Neutrophil (primary cell): ENCODE results near the gene C12orf76.
"Not testable (repeated sequence)": the region's sequence is repeated elsewhere in the genome, so short reads cannot be mapped to it uniquely, and the experiment has no call there.

Experiments used
- H3K27ac ChIP-seq: fragments of 200-600 bp; sonication (generic); 2 replicates; pipeline ENCODE4 v1.5.1; 2016; ENCODE audit warnings: mild to moderate bottlenecking, moderate library complexity
- H3K27me3 ChIP-seq: fragments of 200-600 bp; sonication (generic); 2 replicates; pipeline ENCODE4 v1.6.0; 2016; ENCODE audit warnings: mild to moderate bottlenecking
- H3K36me3 ChIP-seq: fragments of 200-600 bp; sonication (generic); 2 replicates; pipeline ENCODE4 v1.5.1; 2017
- H3K4me1 ChIP-seq, 2 experiments: fragments of 200-600 bp in 1 of 2; sonication (generic) in 1 of 2; 1 replicate in 1 of 2; 2 replicates in 1 of 2; pipeline versions ENCODE4 v1.5.1 to v1.6.1; 2013 to 2016; ENCODE audit warnings: low read depth in 1 of 2, low read length in 1 of 2, mild to moderate bottlenecking in 1 of 2, moderate library complexity in 1 of 2; ENCODE audit not compliant: control insufficient read depth in 1 of 2, insufficient read depth in 1 of 2
- H3K4me3 ChIP-seq, 2 experiments: fragments of 200-600 bp in 1 of 2; sonication (generic) in 1 of 2; 1 replicate in 1 of 2; 2 replicates in 1 of 2; pipeline ENCODE4 v1.5.1; 2013 to 2016; ENCODE audit warnings: low read depth in 1 of 2, low read length in 1 of 2, mild to moderate bottlenecking in 1 of 2, moderate library complexity in 1 of 2
- H3K9me3 ChIP-seq: fragments of 200-600 bp; sonication (generic); 2 replicates; pipeline ENCODE4 v1.5.1; 2016
- TF ChIP-seq, protein P1 (sequence below): fragments of 200-600 bp; sonication (generic); IDR thresholded peaks from 2 replicates; pipeline ENCODE4 v1.5.1; 2016; ENCODE audit warnings: antibody characterized with exemption

Gene C12orf76

DNA sequence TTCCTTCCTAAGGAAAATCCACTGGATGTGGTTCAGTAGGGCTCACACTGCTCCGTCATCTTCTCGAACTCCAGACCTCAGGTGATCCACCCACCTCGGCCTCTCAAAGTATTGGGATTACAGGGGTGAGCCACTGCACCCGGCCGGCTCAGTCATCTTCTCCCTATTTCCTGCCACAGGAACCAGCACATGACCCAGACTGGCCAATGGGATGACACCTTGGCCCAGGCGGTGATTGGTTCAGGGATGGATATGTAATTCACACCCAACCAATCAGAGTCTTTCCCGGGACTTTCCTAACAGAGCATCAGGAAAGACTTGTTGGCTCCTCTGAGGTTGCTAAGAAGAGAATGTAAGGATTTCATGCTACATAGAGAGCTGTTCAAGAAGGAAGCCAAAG lies 19.2 kb upstream of the C12orf76 start:
- no peaks in the 10 kb centered on the region for H3K4me1 ChIP-seq
- TF ChIP-seq, protein P1, sequence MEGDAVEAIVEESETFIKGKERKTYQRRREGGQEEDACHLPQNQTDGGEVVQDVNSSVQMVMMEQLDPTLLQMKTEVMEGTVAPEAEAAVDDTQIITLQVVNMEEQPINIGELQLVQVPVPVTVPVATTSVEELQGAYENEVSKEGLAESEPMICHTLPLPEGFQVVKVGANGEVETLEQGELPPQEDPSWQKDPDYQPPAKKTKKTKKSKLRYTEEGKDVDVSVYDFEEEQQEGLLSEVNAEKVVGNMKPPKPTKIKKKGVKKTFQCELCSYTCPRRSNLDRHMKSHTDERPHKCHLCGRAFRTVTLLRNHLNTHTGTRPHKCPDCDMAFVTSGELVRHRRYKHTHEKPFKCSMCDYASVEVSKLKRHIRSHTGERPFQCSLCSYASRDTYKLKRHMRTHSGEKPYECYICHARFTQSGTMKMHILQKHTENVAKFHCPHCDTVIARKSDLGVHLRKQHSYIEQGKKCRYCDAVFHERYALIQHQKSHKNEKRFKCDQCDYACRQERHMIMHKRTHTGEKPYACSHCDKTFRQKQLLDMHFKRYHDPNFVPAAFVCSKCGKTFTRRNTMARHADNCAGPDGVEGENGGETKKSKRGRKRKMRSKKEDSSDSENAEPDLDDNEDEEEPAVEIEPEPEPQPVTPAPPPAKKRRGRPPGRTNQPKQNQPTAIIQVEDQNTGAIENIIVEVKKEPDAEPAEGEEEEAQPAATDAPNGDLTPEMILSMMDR, result no peak
- no peaks in the 10 kb centered on the region for H3K9me3 ChIP-seq
- no peak overlapping the region for H3K27ac ChIP-seq
- no peaks in the 10 kb centered on the region for H3K36me3 ChIP-seq
- H3K27me3 ChIP-seq, result peaks cover 4% of the 10 kb centered on the region
- no peak overlapping the region for H3K4me3 ChIP-seq

DNA sequence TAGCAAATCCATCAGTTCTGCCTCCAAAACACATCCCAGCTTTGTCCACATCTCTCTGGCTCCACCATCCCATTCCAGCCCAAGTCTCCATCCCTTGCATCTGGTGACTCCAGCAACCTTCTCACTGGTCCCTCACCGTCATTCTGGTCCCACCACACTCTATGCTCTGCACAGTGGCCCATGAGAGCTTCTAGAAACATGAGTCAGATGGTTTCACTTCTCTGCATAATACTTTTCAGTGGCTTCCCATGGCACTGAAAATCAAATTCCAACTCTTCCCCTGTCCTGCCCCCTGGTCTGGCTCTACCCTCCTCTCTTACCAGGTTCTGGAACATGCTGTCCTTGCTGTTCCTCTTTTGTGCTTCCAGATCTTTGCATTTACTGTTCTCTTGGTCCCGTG lies 17.2 kb upstream of the C12orf76 start:
- no peak overlapping the region for H3K4me3 ChIP-seq
- H3K27ac ChIP-seq, result no peak overlapping the region
- H3K27me3 ChIP-seq, result no peaks in the 10 kb centered on the region
- H3K4me1 ChIP-seq, result no peaks in the 10 kb centered on the region
- no peaks in the 10 kb centered on the region for H3K9me3 ChIP-seq
- no peaks in the 10 kb centered on the region for H3K36me3 ChIP-seq
- TF ChIP-seq, protein P1, result no peak

DNA sequence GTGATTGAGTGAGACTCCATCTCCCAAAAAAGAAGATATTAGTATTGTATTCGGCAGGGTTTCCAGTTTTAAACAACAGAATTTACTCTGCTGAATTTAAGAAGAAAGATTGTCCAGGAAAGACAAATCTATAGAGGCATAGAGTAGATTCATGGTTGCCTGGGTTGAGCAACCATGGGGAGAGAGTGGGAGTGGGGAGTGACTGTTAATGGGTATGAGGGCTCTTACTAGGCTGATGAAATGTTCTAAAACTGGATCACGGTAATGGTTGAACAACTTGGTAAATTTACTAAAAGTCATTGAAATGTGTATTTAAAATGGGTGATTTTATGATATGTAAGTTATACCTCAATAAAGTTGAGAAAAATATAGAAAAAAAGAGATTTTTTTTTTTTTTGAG lies 13.9 kb upstream of the C12orf76 start:
- TF ChIP-seq, protein P1, result no peak
- Histone ChIP-seq H3K36me3 (no peaks in the 10 kb centered on the region), H3K27me3 (no peaks in the 10 kb centered on the region)

DNA sequence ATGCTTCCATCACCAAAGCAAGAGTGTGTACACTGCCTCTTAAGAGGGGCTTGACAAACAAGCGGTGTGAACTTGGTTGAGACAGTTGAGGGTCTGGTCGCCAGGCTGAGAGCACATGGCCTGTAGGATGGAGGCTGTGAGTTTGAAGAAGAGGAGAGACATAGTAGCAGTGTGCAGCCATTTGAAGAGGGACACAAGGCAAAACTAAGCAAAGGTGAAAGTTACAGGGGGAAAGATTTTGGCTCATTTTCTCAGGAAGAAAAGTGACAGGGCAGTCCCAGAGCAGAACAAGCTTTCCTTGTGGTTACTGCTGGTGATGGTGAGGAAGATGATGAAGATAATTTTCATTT lies 11.3 kb upstream of the C12orf76 start:
- Histone ChIP-seq H3K4me1 (no peaks in the 10 kb centered on the region), H3K27ac (no peak overlapping the region), H3K4me3 (no peak overlapping the region), H3K27me3 (no peaks in the 10 kb centered on the region), H3K36me3 (no peaks in the 10 kb centered on the region), H3K9me3 (no peaks in the 10 kb centered on the region)
- TF ChIP-seq, protein P1, result no peak

More for the DNA sequence above, 13.9 kb upstream of the C12orf76 start:
- Histone ChIP-seq H3K27ac (no peak overlapping the region), H3K4me1 (no peaks in the 10 kb centered on the region), H3K4me3 (no peak overlapping the region), H3K9me3 (no peaks in the 10 kb centered on the region)

DNA sequence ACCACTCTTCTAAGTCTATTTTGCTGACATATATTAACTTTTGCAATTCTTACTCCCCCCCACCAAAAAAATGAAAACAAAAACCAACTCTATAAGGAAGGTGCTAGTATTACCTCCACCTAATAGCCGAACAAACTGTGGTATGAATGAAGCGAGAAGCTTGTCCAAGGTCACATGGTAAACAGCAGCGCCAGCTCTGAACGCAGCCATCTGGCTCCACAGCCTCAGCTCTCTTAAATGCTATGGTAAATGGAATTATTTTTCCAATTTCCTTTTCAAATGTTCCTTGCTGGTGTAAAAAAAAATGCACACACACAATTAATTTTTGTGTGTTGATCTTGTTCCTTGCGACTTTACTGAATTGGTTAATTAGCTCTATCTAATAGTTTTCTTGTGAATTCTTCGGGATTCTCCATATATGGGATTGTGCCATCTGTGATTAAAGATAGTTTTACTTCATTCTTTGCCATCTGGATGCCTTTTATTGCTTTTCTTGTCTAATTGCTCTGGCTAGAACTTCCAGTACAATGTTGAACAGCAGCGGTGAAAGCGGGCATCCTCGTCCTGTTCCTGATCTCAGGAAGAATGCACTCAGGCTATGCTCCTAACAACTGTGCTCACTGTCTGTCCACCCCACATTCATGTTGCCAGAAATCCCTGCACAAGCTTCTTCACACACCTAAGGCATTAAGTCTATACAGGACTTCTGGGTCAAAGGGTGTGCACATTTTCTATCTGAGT lies 10.7 kb upstream of the C12orf76 start:
- Histone ChIP-seq H3K36me3 (no peaks in the 10 kb centered on the region), H3K4me3 (no peak overlapping the region), H3K9me3 (no peaks in the 10 kb centered on the region), H3K27ac (no peak overlapping the region), H3K4me1 (no peaks in the 10 kb centered on the region), H3K27me3 (no peaks in the 10 kb centered on the region)
- TF ChIP-seq, protein P1, result no peak

DNA sequence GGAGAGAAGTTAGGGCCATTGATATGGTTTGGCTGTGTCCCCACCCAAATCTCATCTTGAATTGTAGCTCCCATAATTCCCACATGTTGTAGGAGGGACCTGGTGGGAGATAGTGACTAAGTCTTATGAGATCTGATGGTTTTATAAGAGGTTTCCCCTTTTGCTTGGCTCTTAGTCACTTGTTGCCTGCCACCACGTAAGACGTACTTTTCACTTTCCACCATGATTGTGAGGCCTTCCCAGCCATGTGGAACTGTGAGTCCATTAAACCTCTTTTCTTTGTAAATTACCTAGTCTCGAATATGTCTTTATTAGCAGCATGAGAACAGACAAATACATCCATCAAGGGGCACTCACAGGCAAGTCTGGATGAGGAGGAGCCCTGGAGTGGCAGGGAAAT lies 8.3 kb upstream of the C12orf76 start:
- not testable (repeated sequence) for H3K4me3 ChIP-seq, H3K4me1 ChIP-seq, H3K9me3 ChIP-seq, H3K36me3 ChIP-seq, H3K27ac ChIP-seq, H3K27me3 ChIP-seq

DNA sequence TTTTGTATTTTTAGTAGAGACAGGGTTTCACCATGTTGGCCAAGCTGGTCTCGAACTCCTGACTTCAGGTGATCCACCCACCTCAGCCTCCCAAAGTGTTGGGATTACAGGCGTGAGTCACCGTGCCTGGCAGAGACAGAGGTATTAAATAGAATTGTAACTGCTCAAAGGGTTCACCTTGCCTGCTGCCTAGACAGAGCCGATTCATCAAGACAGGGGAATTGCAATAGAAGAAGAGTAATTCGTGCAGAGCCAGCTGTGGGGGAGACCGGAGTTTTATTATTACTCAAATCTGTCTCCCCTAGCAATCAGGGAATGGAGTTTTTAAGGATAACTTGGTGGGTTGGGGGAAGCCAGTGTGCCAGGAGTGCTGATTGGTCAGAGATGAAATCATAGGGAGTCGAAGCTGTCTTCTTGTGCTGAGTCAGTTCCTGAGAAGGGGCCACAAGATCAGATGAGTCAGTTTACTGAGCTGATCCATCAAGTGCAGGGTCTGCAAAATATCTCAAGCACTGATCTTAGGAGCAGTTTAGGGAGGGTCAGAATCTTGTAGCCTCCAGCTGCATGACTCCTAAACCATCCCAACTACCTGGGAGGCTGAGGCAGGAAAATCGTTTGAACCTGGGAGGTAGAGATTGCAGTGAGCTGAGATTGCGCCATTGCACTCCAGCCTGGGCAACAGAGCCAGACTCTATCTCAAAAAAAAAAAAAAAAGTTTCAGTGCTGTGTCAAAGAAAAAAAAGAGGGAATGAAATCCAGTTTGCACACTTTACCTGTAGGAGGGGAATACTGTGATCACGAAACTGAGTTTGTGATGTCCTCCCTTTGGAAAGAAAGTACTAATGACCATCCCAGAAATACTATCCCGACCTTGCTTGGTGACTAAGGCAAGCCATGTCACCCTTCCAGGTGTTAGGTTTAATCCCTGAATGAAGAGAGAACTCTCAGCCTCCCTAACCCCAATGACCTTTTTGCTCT lies 7.3 kb upstream of the C12orf76 start:
- H3K27me3 ChIP-seq, H3K36me3 ChIP-seq, H3K4me1 ChIP-seq, H3K9me3 ChIP-seq, H3K4me3 ChIP-seq, H3K27ac ChIP-seq: not testable (repeated sequence)
